Spleen (tissue), 11 donors: Measurements from ENCODE around the gene PBXIP1. TPM values are rescaled to one million over a fixed set of nuclear protein-coding genes. Genes with fewer than 3 reads are reported as not detected.

ENCODE experiments used
- DNase-seq: peaks from one replicate; pipeline ENCODE4 v3.0.0-alpha.2; 2020
- H3K27ac ChIP-seq, 8 donors: fragments of 200-600 bp; sonication (generic) in 7 of 8; 1 replicate in 4 of 8; 2 replicates in 4 of 8; pipeline versions ENCODE4 v1.5.0 to v1.8.0; 2016 to 2021; ENCODE audit warnings: inconsistent platforms in 4 of 8, mild to moderate bottlenecking in 4 of 8, moderate library complexity in 1 of 8
- H3K27me3 ChIP-seq, 7 donors: fragments of 200-600 bp; sonication (generic) in 6 of 7; replicated peaks in 1 of 7; 1 replicate in 4 of 7; 2 replicates in 3 of 7; pipeline versions ENCODE4 v1.5.0 to v1.8.0; 2016 to 2021; ENCODE audit warnings: inconsistent platforms in 3 of 7, mild to moderate bottlenecking in 1 of 7
- H3K36me3 ChIP-seq, 6 donors: fragments of 200-600 bp; sonication (generic) in 5 of 6; 1 replicate in 4 of 6; 2 replicates in 2 of 6; pipeline versions ENCODE4 v1.5.0 to v1.8.0; 2016 to 2021; ENCODE audit warnings: inconsistent platforms in 2 of 6
- H3K4me1 ChIP-seq, 6 donors: fragments of 200-600 bp; sonication (generic) in 5 of 6; 1 replicate in 3 of 6; 2 replicates in 3 of 6; pipeline versions ENCODE4 v1.5.0 to v1.8.0; 2016 to 2021; ENCODE audit warnings: inconsistent platforms in 3 of 6
- H3K4me3 ChIP-seq, 8 donors: fragments of 200-600 bp; sonication (generic) in 7 of 8; 1 replicate in 4 of 8; 2 replicates in 4 of 8; pipeline versions ENCODE4 v1.5.0 to v1.8.0; 2016 to 2021; ENCODE audit warnings: inconsistent platforms in 4 of 8, mild to moderate bottlenecking in 4 of 8, moderate library complexity in 2 of 8
- H3K9me3 ChIP-seq, 8 donors: fragments of 200-600 bp; sonication (generic) in 7 of 8; 1 replicate in 4 of 8; 2 replicates in 4 of 8; pipeline versions ENCODE4 v1.5.0 to v1.8.0; 2016 to 2021; ENCODE audit warnings: inconsistent platforms in 4 of 8
- CTCF ChIP-seq, 11 experiments: fragments of 200-600 bp in 7 of 11; fragments of 450-650 bp in 4 of 11; sonication (generic) in 4 of 11; IDR thresholded peaks in 8 of 11; conservative IDR thresholded peaks in 3 of 11; 1 replicate in 7 of 11; 2 replicates in 4 of 11; pipeline versions ENCODE4 v1.4.0 to v1.8.0; 2016 to 2021; ENCODE audit warnings: antibody characterized with exemption in 11 of 11, inconsistent platforms in 4 of 11, mild to moderate bottlenecking in 1 of 11
- POLR2A ChIP-seq, 3 donors: fragments of 450-650 bp; IDR thresholded peaks; one replicate each; pipeline ENCODE4 v1.5.1; 2017; ENCODE audit warnings: antibody characterized with exemption in 3 of 3, mild to moderate bottlenecking in 1 of 3
- POLR2AphosphoS5 ChIP-seq, 3 donors: sonication (generic); formaldehyde crosslinking; IDR thresholded peaks; one replicate each; pipeline ENCODE4 v1.5.1; 2017; ENCODE audit warnings: antibody characterized with exemption in 3 of 3
- WGBS, 5 donors: extraction: QIAGEN DNeasy Blood & Tissue Kit in 3 of 5; methylation state at CpG; one replicate each; pipeline versions ENCODE4 v1.1.5 to v1.1.7; 2013 to 2018; 5-methylcytosine and 5-hydroxymethylcytosine counted together
- intact Hi-C: fragments of 100-400 bp; cut with DNase I; formaldehyde crosslinking; loops from one replicate; pipeline ENCODE4 v1.15.0; 2023; ENCODE audit warnings: low total_unique reads
- polyA plus RNA-seq, 3 donors: library from polyadenylated mRNA; stranded (reverse); fragments of 200-250 nt; gene quantifications; one replicate each; pipeline ENCODE4 v1.2.1, GENCODE V29; 2013
- total RNA-seq, 7 donors: library from RNA; depleted of rRNA in 3 of 7; stranded (reverse); fragments of >200 nt in 3 of 7; fragmentation: NEBNext Ultra II Directional in 4 of 7; extraction: Animal tissue kit (Norgen Biotek cat#: 25700) in 4 of 7; gene quantifications; one replicate each; pipeline versions ENCODE4 v1.1.0 to v1.2.1, GENCODE V29; 2016 to 2021
- donor health status: healthy with polysubstance abuse.
- donor health status: DM: no; HTN: no; CAD: no; lungs with moderate emphysema.
- donor health status: DM: no; HTN: no; CAD: no.
- donor health status: Bipolar disorder and iron deficiency.
- donor health status: healthy.
- donor health status: DM: no; HTN: no; CAD: no.
- donor health status: DM: yes; HTN: yes; CAD: no.

PBXIP1 gene
- total and polyA plus RNA-seq, 10 donors = 55.5 to 125 (median 89.5) TPM

GRCh38 chr1:154906621-154907081 lies 49.2 kb downstream of the PBXIP1 start:
- no peaks in the 10 kb centered on the region for H3K9me3 ChIP-seq
- no peaks in the 10 kb centered on the region for H3K4me1 ChIP-seq
- DNase-seq = no peak
- intact Hi-C loops = no loop called here
- no peaks in the 10 kb centered on the region for H3K36me3 ChIP-seq
- no peaks in the 10 kb centered on the region for H3K27me3 ChIP-seq
- WGBS, 5 donors = 65 to 93% (median 77%) methylated on average over 4 to 7 of the region's 7 CpGs
- no peak overlapping the region for H3K27ac ChIP-seq
- TF ChIP-seq POLR2A (IDR thresholded peaks at IDR 0.05) (no peak), POLR2AphosphoS5 (IDR thresholded peaks at IDR 0.05) (no peak), CTCF (IDR thresholded peaks at IDR 0.05 in 8 of 11, conservative IDR thresholded peaks at IDR 0.05 in 3 of 11) (peak in 5 of 11 experiments; percentile 11 to 29 (median 22))
- no peak overlapping the region for H3K4me3 ChIP-seq

GRCh38 chr1:154902938-154903566 lies 52.8 kb downstream of the PBXIP1 start:
- TF ChIP-seq CTCF (IDR thresholded peaks at IDR 0.05 in 8 of 11, conservative IDR thresholded peaks at IDR 0.05 in 3 of 11) = no peak
- TF ChIP-seq POLR2A (IDR thresholded peaks at IDR 0.05) = no peak
- no peak for TF ChIP-seq POLR2AphosphoS5 (IDR thresholded peaks at IDR 0.05)
- no peak overlapping the region for H3K4me3 ChIP-seq
- no peaks in the 10 kb centered on the region for H3K4me1 ChIP-seq
- no peaks in the 10 kb centered on the region for H3K36me3 ChIP-seq
- no peaks in the 10 kb centered on the region for H3K9me3 ChIP-seq
- H3K27me3 ChIP-seq = no peaks in the 10 kb centered on the region
- intact Hi-C loops = no loop called here
- 40 to 60% (median 54%) methylated on average over 3 of the region's 3 CpGs for WGBS, 5 donors
- DNase-seq = no peak
- no peak overlapping the region for H3K27ac ChIP-seq

DNA sequence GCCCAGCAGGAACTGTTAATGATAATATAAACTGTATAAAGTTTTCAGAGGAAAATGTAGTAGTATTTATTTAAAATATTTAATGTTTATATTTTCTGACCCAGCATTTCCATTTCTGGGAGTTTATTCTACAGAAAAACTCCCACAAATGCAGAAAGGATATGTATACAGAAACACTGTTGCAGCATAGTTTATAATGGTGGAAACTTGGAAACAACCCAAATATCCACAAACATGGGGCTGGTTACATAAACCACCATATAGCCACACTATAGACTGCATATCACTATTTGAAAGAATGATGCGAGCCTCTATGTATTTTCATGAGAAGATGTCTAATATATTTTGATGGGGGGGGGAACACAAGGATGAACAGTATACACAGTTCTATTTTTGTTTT lies 54.3 kb downstream of the PBXIP1 start:
- Histone ChIP-seq H3K27me3 (no peaks in the 10 kb centered on the region), H3K27ac (no peak overlapping the region), H3K36me3 (no peaks in the 10 kb centered on the region), H3K4me3 (no peak overlapping the region), H3K9me3 (no peaks in the 10 kb centered on the region), H3K4me1 (no peaks in the 10 kb centered on the region)
- 46 to 95% (median 93%) methylated on average over 1 of the region's 1 CpG for WGBS, 5 donors
- DNase-seq = no peak
- intact Hi-C loops = no loop called here
- TF ChIP-seq POLR2A (IDR thresholded peaks at IDR 0.05) (no peak), CTCF (IDR thresholded peaks at IDR 0.05 in 8 of 11, conservative IDR thresholded peaks at IDR 0.05 in 3 of 11) (no peak), POLR2AphosphoS5 (IDR thresholded peaks at IDR 0.05) (no peak)

GRCh38 chr1:154899041-154899440 lies 56.9 kb downstream of the PBXIP1 start:
- WGBS, 5 donors = 91 to 97% (median 95%) methylated on average over 6 of the region's 6 CpGs
- intact Hi-C loops = no loop called here
- DNase-seq = no peak
- no peaks in the 10 kb centered on the region for H3K9me3 ChIP-seq
- no peak overlapping the region for H3K4me3 ChIP-seq
- TF ChIP-seq CTCF (IDR thresholded peaks at IDR 0.05 in 8 of 11, conservative IDR thresholded peaks at IDR 0.05 in 3 of 11) = no peak
- no peak for TF ChIP-seq POLR2A (IDR thresholded peaks at IDR 0.05)
- TF ChIP-seq POLR2AphosphoS5 (IDR thresholded peaks at IDR 0.05) = no peak
- no peak overlapping the region for H3K27ac ChIP-seq
- H3K27me3 ChIP-seq = no peaks in the 10 kb centered on the region
- no peaks in the 10 kb centered on the region for H3K4me1 ChIP-seq
- H3K36me3 ChIP-seq = no peaks in the 10 kb centered on the region
